Liver (tissue), 9 donors: ENCODE measurements around the gene GLP2R. TPM values are rescaled to one million over a fixed set of nuclear protein-coding genes. Genes with fewer than 3 reads are reported as not detected.
A peak's percentile ranks its signal among the peaks of the same experiment; 100 is the strongest.

Experiments
- DNase-seq: peaks from one replicate; pipeline ENCODE4 v3.0.0-alpha.2; 2017; ENCODE audit warnings: low spot score
- H3K27ac ChIP-seq, 2 donors: one replicate each; pipeline ENCODE4 v1.7.0; 2013; ENCODE audit warnings: inconsistent platforms in 2 of 2, low read length in 2 of 2, control low read depth in 1 of 2, low read depth in 1 of 2, mild to moderate bottlenecking in 1 of 2
- H3K27me3 ChIP-seq, 4 donors: one replicate each; pipeline versions ENCODE4 v1.6.1 to v1.7.0; 2013; ENCODE audit warnings: low read length in 3 of 4, inconsistent platforms in 1 of 4, mild to moderate bottlenecking in 1 of 4, moderate library complexity in 1 of 4; ENCODE audit not compliant: control insufficient read depth in 4 of 4, insufficient read depth in 4 of 4
- H3K36me3 ChIP-seq, 4 donors: one replicate each; pipeline versions ENCODE4 v1.6.1 to v1.7.0; 2013; ENCODE audit warnings: low read length in 3 of 4, mild to moderate bottlenecking in 3 of 4, low read depth in 1 of 4, moderate library complexity in 1 of 4; ENCODE audit not compliant: control insufficient read depth in 4 of 4, insufficient read depth in 3 of 4
- H3K4me1 ChIP-seq, 4 donors: one replicate each; pipeline versions ENCODE4 v1.6.1 to v1.7.0; 2013; ENCODE audit warnings: low read length in 3 of 4, mild to moderate bottlenecking in 3 of 4, moderate library complexity in 1 of 4; ENCODE audit not compliant: control insufficient read depth in 4 of 4, insufficient read depth in 4 of 4
- H3K4me3 ChIP-seq, 3 donors: one replicate each; pipeline versions ENCODE4 v1.6.1 to v1.7.0; 2013; ENCODE audit warnings: low read length in 3 of 3, control low read depth in 1 of 3, low read depth in 1 of 3, mild to moderate bottlenecking in 1 of 3
- H3K9ac ChIP-seq, 2 donors: one replicate each; pipeline ENCODE4 v1.7.0; 2013; ENCODE audit warnings: low read length in 2 of 2, mild to moderate bottlenecking in 2 of 2, moderate library complexity in 2 of 2, control low read depth in 1 of 2, low read depth in 1 of 2
- H3K9me3 ChIP-seq, 4 donors: one replicate each; pipeline versions ENCODE4 v1.6.1 to v1.7.0; 2013; ENCODE audit warnings: low read length in 3 of 4; ENCODE audit not compliant: control insufficient read depth in 4 of 4
- EGR1 ChIP-seq, 2 donors: IDR thresholded peaks; 2 replicates each; pipeline ENCODE4 v1.6.1; 2016 to 2018; ENCODE audit warnings: antibody characterized with exemption in 2 of 2, low read depth in 2 of 2
- FOXA1 ChIP-seq: IDR thresholded peaks from 2 replicates; pipeline ENCODE4 v1.6.1; 2016; ENCODE audit warnings: antibody characterized with exemption
- FOXA2 ChIP-seq: IDR thresholded peaks from 2 replicates; pipeline ENCODE4 v1.6.1; 2016; ENCODE audit warnings: antibody characterized with exemption
- GABPA ChIP-seq, 2 donors: IDR thresholded peaks in 1 of 2; conservative IDR thresholded peaks in 1 of 2; 2 replicates each; pipeline ENCODE4 v1.6.1; 2016; ENCODE audit warnings: antibody characterized with exemption in 2 of 2, mild to moderate bottlenecking in 1 of 2, moderate library complexity in 1 of 2
- HNF4A ChIP-seq, 2 donors: conservative IDR thresholded peaks; 2 replicates each; pipeline ENCODE4 v1.6.1; 2016; ENCODE audit warnings: antibody characterized with exemption in 2 of 2, mild to moderate bottlenecking in 2 of 2
- HNF4G ChIP-seq: IDR thresholded peaks from 2 replicates; pipeline ENCODE4 v1.6.1; 2016; ENCODE audit warnings: antibody characterized with exemption
- JUND ChIP-seq, 2 donors: IDR thresholded peaks; 2 replicates each; pipeline ENCODE4 v1.6.1; 2016; ENCODE audit warnings: antibody characterized with exemption in 2 of 2
- NR2F2 ChIP-seq: IDR thresholded peaks from 2 replicates; pipeline ENCODE4 v1.6.1; 2016; ENCODE audit warnings: antibody characterized with exemption
- RAD21 ChIP-seq, 2 donors: IDR thresholded peaks; 2 replicates each; pipeline ENCODE4 v1.6.1; 2016; ENCODE audit warnings: antibody characterized with exemption in 2 of 2, mild to moderate bottlenecking in 2 of 2
- RXRA ChIP-seq, 2 donors: IDR thresholded peaks; 2 replicates each; pipeline ENCODE4 v1.6.1; 2017 to 2018; ENCODE audit warnings: antibody characterized with exemption in 2 of 2, mild to moderate bottlenecking in 1 of 2
- SP1 ChIP-seq: IDR thresholded peaks from 2 replicates; pipeline ENCODE4 v1.6.1; 2018; ENCODE audit warnings: antibody characterized with exemption, mild to moderate bottlenecking
- TAF1 ChIP-seq: conservative IDR thresholded peaks from 2 replicates; pipeline ENCODE4 v1.6.1; 2016; ENCODE audit warnings: antibody characterized with exemption, mild to moderate bottlenecking
- YY1 ChIP-seq: IDR thresholded peaks from 2 replicates; pipeline ENCODE4 v1.6.1; 2016; ENCODE audit warnings: antibody characterized with exemption, mild to moderate bottlenecking
- WGBS: extraction: QIAGEN DNeasy Blood & Tissue Kit; methylation state at CpG from one replicate; pipeline ENCODE4 v1.1.7; 2013; 5-methylcytosine and 5-hydroxymethylcytosine counted together
- polyA plus RNA-seq, 2 donors: library from polyadenylated mRNA; stranded (reverse) in 1 of 2; unstranded in 1 of 2; fragments of 200-250 nt in 1 of 2; fragments of >200 nt in 1 of 2; fragmentation: Nextera tagmentation in 1 of 2; extraction: Ambion mirVana in 1 of 2; gene quantifications; one replicate each; pipeline versions ENCODE4 v1.2.1 to v1.2.3, GENCODE V29; 2013 to 2015
- total RNA-seq, 2 donors: library from RNA; depleted of rRNA; stranded (reverse); fragments of >200 nt; gene quantifications; one replicate each; pipeline ENCODE4 v1.2.3, GENCODE V29; 2014
- TF ChIP-seq, protein P1 (sequence below): IDR thresholded peaks from 2 replicates; pipeline ENCODE4 v1.6.1; 2016; ENCODE audit warnings: antibody characterized with exemption, mild to moderate bottlenecking
- TF ChIP-seq, protein P2 (sequence below): IDR thresholded peaks from 2 replicates; pipeline ENCODE4 v1.6.1; 2016; ENCODE audit warnings: antibody characterized with exemption
- TF ChIP-seq, protein P3 (sequence below): IDR thresholded peaks from 2 replicates; pipeline ENCODE4 v1.6.1; 2016; ENCODE audit warnings: antibody characterized with exemption
- TF ChIP-seq, protein P4 (sequence below): IDR thresholded peaks from 2 replicates; pipeline ENCODE4 v1.6.1; 2016; ENCODE audit warnings: antibody characterized with exemption
- TF ChIP-seq, protein P5 (sequence below): fragments of 150-350 bp; IDR thresholded peaks from 2 replicates; pipeline ENCODE4 v1.5.1; 2017; ENCODE audit warnings: improper control_type of control experiment, low read depth, low read length; ENCODE audit not compliant: missing input control
- donor health status: healthy.
- donor health status: healthy.
- donor health status: healthy.
- donor health status: healthy.
- donor health status: healthy.

GLP2R gene
- total and polyA plus RNA-seq, 4 donors = 0.39 to 1.4 (median 0.58) TPM

DNA sequence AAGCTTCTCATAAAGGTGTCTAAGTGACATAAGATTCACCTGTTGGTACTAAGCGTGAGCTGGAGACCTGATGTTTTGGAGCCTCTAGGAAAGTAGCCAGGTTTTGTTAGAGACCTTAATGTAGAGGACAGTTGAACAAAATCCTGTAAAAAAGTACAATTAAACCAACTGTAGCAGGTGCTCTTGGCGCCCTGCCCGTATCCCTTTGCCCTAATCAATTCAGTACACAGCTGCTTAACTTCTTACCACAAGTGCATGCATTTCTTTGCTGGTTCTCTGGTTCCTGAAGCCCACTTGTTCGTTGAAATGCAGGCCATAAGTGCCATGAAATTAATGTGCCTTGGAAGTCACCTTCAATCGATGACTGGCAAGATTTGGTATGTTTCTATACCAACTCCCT lies 24.4 kb downstream of the GLP2R start:
- Histone ChIP-seq H3K4me3 (no peak overlapping the region), H3K4me1 (peaks cover 0 to 9% (median 2%) of the 10 kb centered on the region in 4 donors), H3K36me3 (no peaks in the 10 kb centered on the region), H3K9me3 (no peaks in the 10 kb centered on the region), H3K27me3 (peaks cover 0 to 2% (median 0%) of the 10 kb centered on the region in 4 donors), H3K9ac (no peak overlapping the region), H3K27ac (no peak overlapping the region)
- WGBS = 50% methylated on average over 5 of the region's 5 CpGs
- TF ChIP-seq HNF4G (no peak), RAD21 (IDR thresholded peaks at IDR 0.05) (no peak), EGR1 (IDR thresholded peaks at IDR 0.05; ENCODE audit: low read depth in 2 of 2) (no peak), HNF4A (conservative IDR thresholded peaks at IDR 0.05) (peak in 1 of 2 donors; percentile 15), TAF1 (no peak)
- no peak for DNase-seq

DNA sequence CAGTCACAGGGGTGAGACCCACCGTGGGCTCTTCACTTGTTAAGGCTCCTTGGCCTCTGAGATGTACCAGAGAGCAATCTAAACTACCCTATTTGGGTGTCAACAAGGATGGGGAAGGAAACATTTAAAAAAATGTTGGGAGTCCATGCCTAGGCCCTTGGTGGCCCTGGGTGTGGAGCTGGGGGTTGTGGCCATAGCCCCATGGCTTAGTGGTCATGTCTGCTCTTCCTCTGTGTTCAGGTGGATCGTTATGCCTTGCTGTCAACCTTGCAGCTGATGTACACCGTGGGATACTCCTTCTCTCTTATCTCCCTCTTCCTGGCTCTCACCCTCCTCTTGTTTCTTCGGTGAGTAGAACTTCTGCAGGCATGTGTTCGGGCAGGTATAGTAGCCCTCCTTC lies 28.5 kb downstream of the GLP2R start:
- peaks cover 0 to 5% (median 3%) of the 10 kb centered on the region in 4 donors for H3K9me3 ChIP-seq
- DNase-seq = no peak
- no peak overlapping the region for H3K9ac ChIP-seq
- peaks cover 0 to 9% (median 2%) of the 10 kb centered on the region in 4 donors for H3K4me1 ChIP-seq
- no peaks in the 10 kb centered on the region for H3K36me3 ChIP-seq
- no peak for TF ChIP-seq HNF4A (conservative IDR thresholded peaks at IDR 0.05)
- no peak overlapping the region for H3K27ac ChIP-seq
- no peak overlapping the region for H3K4me3 ChIP-seq
- WGBS = 72% methylated on average over 5 of the region's 5 CpGs
- peaks cover 0 to 2% (median 0%) of the 10 kb centered on the region in 4 donors for H3K27me3 ChIP-seq

DNA sequence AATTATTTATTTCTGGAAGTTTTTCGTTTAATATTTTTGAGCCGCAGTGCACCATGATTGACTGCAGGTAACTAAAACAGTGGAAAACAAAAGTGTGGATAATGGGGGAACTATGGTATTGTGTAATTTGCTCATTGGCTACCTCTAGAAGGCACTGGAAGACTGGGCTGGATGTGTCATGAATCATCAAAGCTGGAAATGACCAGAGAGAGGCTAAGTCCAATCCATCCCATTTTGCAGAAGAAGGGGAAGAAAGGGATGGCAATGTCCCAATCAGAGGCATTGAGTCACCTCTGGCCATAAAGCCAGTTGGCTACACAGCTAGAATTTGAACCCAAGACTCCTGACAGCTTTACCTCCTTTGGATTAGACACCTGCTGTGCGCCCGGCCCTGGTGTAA lies 29.3 kb downstream of the GLP2R start:
- peaks cover 0 to 2% (median 0%) of the 10 kb centered on the region in 4 donors for H3K27me3 ChIP-seq
- H3K4me1 ChIP-seq = peaks cover 0 to 6% (median 2%) of the 10 kb centered on the region in 4 donors
- H3K9me3 ChIP-seq = peaks cover under 1 to 5% (median 4%) of the 10 kb centered on the region in 4 donors
- WGBS = 85% methylated on average over 4 of the region's 4 CpGs
- no peak overlapping the region for H3K9ac ChIP-seq
- H3K4me3 ChIP-seq = no peak overlapping the region
- DNase-seq = no peak
- no peak overlapping the region for H3K27ac ChIP-seq
- TF ChIP-seq GABPA (IDR thresholded peaks at IDR 0.05 in 1 of 2, conservative IDR thresholded peaks at IDR 0.05 in 1 of 2) (no peak), HNF4G (no peak), EGR1 (IDR thresholded peaks at IDR 0.05; ENCODE audit: low read depth in 2 of 2) (no peak), FOXA1 (no peak), HNF4A (conservative IDR thresholded peaks at IDR 0.05) (no peak), JUND (IDR thresholded peaks at IDR 0.05) (no peak), SP1 (no peak), TAF1 (no peak), NR2F2 (no peak), RXRA (IDR thresholded peaks at IDR 0.05) (no peak), RAD21 (IDR thresholded peaks at IDR 0.05) (no peak), FOXA2 (no peak), YY1 (no peak)
- TF ChIP-seq, protein P1, sequence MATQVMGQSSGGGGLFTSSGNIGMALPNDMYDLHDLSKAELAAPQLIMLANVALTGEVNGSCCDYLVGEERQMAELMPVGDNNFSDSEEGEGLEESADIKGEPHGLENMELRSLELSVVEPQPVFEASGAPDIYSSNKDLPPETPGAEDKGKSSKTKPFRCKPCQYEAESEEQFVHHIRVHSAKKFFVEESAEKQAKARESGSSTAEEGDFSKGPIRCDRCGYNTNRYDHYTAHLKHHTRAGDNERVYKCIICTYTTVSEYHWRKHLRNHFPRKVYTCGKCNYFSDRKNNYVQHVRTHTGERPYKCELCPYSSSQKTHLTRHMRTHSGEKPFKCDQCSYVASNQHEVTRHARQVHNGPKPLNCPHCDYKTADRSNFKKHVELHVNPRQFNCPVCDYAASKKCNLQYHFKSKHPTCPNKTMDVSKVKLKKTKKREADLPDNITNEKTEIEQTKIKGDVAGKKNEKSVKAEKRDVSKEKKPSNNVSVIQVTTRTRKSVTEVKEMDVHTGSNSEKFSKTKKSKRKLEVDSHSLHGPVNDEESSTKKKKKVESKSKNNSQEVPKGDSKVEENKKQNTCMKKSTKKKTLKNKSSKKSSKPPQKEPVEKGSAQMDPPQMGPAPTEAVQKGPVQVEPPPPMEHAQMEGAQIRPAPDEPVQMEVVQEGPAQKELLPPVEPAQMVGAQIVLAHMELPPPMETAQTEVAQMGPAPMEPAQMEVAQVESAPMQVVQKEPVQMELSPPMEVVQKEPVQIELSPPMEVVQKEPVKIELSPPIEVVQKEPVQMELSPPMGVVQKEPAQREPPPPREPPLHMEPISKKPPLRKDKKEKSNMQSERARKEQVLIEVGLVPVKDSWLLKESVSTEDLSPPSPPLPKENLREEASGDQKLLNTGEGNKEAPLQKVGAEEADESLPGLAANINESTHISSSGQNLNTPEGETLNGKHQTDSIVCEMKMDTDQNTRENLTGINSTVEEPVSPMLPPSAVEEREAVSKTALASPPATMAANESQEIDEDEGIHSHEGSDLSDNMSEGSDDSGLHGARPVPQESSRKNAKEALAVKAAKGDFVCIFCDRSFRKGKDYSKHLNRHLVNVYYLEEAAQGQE = no peak
- TF ChIP-seq, protein P2, sequence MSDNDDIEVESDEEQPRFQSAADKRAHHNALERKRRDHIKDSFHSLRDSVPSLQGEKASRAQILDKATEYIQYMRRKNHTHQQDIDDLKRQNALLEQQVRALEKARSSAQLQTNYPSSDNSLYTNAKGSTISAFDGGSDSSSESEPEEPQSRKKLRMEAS = no peak
- TF ChIP-seq, protein P3, sequence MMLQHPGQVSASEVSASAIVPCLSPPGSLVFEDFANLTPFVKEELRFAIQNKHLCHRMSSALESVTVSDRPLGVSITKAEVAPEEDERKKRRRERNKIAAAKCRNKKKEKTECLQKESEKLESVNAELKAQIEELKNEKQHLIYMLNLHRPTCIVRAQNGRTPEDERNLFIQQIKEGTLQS = no peak
- TF ChIP-seq, protein P4, sequence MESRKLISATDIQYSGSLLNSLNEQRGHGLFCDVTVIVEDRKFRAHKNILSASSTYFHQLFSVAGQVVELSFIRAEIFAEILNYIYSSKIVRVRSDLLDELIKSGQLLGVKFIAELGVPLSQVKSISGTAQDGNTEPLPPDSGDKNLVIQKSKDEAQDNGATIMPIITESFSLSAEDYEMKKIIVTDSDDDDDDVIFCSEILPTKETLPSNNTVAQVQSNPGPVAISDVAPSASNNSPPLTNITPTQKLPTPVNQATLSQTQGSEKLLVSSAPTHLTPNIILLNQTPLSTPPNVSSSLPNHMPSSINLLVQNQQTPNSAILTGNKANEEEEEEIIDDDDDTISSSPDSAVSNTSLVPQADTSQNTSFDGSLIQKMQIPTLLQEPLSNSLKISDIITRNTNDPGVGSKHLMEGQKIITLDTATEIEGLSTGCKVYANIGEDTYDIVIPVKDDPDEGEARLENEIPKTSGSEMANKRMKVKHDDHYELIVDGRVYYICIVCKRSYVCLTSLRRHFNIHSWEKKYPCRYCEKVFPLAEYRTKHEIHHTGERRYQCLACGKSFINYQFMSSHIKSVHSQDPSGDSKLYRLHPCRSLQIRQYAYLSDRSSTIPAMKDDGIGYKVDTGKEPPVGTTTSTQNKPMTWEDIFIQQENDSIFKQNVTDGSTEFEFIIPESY = no peak
- TF ChIP-seq, protein P5, sequence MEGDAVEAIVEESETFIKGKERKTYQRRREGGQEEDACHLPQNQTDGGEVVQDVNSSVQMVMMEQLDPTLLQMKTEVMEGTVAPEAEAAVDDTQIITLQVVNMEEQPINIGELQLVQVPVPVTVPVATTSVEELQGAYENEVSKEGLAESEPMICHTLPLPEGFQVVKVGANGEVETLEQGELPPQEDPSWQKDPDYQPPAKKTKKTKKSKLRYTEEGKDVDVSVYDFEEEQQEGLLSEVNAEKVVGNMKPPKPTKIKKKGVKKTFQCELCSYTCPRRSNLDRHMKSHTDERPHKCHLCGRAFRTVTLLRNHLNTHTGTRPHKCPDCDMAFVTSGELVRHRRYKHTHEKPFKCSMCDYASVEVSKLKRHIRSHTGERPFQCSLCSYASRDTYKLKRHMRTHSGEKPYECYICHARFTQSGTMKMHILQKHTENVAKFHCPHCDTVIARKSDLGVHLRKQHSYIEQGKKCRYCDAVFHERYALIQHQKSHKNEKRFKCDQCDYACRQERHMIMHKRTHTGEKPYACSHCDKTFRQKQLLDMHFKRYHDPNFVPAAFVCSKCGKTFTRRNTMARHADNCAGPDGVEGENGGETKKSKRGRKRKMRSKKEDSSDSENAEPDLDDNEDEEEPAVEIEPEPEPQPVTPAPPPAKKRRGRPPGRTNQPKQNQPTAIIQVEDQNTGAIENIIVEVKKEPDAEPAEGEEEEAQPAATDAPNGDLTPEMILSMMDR = no peak
- no peaks in the 10 kb centered on the region for H3K36me3 ChIP-seq
